Hematopoietic multipotent progenitor cell (in vitro differentiated cells): ENCODE results near the gene PLA2G4D. TPM values are rescaled to one million over a fixed set of nuclear protein-coding genes. Genes with fewer than 3 reads are reported as not detected.

Experiments used
- DNase-seq, 3 donors: peaks; one replicate each; pipeline ENCODE4 v3.0.0-alpha.2; 2011 to 2015; ENCODE audit warnings: low read depth in 2 of 3, low spot score in 2 of 3
- total RNA-seq: library from RNA; depleted of rRNA; stranded (reverse); fragments of >200 nt; gene quantifications from one replicate; pipeline ENCODE4 v1.2.3, GENCODE V29; 2012

The PLA2G4D gene
- total RNA-seq, 1 donor, result not detected

DNA sequence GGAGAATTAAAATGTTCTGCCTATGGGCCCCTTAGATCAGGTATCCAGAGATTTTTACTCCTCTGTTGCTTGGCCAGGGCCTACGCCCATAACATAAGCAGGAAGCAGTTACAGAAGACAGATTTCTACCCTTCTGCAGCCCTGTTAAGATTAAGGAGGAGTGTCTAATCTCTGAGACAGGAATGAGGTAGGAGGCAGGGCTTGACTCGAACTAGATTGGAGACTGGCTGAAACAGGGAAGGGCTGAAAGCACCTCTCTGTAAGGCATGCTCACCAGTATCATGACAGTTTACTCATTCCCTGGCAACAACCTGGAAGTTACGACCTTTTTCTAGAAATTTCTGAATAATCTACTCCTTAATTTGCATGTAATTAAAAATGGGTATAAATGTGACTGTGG, 16.7 kb downstream of the PLA2G4D start:
- no peak for DNase-seq

DNA sequence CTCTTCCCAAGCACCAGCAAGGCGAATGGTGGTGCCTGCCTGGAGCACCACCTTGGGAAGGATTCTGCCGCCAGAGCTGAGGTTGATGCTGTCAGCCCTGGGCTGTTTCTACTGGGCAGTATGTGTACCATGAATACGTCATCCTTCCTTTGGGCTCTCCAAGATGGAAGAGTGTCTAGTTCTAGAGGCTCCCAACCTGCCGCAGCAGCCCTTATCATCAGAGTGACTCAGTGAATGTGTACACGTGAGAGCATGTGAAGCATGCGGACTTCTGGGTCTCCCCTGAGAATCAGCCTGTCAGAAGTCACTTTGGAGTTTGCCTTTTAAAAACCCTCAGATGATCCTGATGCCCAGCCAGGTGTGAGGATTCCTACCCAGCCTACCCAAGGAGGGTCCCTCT, 20.9 kb downstream of the PLA2G4D start:
- no peak for DNase-seq

DNA sequence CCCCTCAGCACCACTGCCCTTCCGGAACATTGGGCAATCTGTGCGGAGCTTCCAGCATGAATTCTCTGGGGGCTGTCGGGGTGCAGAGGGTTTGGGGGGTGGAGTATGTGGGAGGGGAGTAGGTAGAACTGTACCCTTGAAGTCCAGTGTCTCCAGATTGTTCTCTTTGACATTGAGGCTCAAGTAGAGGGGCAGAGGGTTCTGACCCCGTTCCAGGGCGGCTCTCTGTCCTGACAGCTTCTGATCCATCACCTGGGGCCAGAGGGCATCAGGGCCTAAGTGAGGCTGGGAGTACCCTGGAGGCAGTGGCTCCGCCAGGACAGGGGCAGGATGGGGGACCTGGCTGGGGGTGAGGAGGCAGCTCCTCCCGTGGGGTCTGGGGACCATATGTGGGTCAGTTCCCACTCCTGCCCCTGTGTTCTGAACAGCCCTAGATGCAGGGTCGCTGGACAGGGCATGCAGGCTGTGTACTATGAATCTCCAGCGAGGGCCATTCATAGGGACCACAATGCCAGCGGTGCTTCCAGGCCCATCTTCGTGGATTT, 22.1 kb downstream of the PLA2G4D start:
- DNase-seq, result no peak

- no peak for DNase-seq
Observed at GRCh38 chr15:42071717-42072116, 22.6 kb downstream of the PLA2G4D start.

GRCh38 chr15:42070976-42071350, 23.4 kb downstream of the PLA2G4D start:
- DNase-seq, result peak in 1 of 3 donors; percentile 28

GRCh38 chr15:42070279-42070975, 23.9 kb downstream of the PLA2G4D start:
- no peak for DNase-seq

GRCh38 chr15:42069496-42070278, 24.7 kb downstream of the PLA2G4D start:
- DNase-seq, result no peak

GRCh38 chr15:42069025-42069424, 25.3 kb downstream of the PLA2G4D start:
- no peak for DNase-seq

DNA sequence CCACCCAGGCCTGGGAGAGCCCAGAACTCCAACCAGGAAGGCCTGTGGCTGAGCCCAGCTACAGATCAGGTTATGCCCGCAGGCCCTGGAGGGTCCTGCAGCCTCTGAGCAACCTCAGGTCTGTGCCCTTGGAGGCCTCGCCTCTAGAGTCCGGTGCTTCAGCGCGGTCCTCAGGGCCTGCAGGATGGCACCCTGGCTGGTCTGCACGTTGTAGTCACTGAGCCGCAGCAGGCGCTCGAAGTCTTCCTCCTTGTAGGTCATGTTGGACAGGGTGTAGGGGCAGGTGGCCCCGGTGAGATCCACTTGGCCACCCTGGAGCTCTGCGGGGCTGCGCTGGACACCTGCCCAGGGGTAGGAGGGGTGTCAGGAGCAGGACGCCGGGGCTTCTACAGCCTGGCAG, 25.8 kb downstream of the PLA2G4D start:
- no peak for DNase-seq

GRCh38 chr15:42066764-42067415, 27.5 kb downstream of the PLA2G4D start:
- no peak for DNase-seq

GRCh38 chr15:42065468-42065867, 28.9 kb downstream of the PLA2G4D start:
- no peak for DNase-seq

- DNase-seq, result no peak
Observed at GRCh38 chr15:42065033-42065432, 29.3 kb downstream of the PLA2G4D start.

DNA sequence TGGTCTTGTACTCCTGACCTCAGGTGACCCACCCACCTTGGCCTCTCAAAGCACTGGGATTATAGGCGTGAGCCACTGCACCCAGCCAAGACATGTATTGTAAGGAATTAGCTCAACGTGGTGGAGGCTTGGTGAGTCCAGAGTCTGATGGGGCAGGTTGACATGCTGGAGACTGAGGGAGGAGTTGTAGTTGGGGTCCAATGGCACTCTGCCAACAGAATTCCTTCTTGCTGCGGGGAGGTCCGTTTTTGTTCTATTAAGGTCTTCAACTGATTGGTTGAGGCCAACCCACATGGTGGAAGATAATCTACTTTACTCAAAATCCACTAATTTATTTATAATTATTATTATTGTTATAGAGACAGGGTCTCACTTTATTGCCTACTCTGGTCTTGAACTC, 30.1 kb downstream of the PLA2G4D start:
- DNase-seq, result no peak

GRCh38 chr15:42063122-42063848, 31.1 kb downstream of the PLA2G4D start:
- no peak for DNase-seq

- DNase-seq, result no peak
Observed at GRCh38 chr15:42062284-42062806, 32.0 kb downstream of the PLA2G4D start.

DNA sequence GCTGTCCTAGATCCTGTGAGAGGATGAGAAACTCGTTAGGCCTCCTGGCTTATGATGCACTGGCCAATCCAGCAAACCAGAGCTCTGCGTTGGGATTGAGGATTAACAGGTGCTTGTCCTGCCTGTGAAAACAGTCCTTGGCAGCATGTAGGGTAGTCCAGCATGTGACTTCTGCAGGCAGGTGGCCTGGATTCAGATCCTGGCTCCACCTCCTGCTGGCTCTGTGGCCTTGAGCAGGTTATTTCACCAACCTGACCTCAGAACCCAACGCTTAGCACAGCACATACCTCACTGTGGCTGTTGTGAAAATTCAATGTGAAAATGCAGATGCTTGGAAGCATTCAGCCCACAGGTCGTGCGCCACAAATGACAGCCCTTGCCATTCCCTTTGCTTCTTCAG, 33.6 kb downstream of the PLA2G4D start:
- DNase-seq, result no peak

- DNase-seq, result no peak
Observed at GRCh38 chr15:42060477-42060763, 33.9 kb downstream of the PLA2G4D start.

DNA sequence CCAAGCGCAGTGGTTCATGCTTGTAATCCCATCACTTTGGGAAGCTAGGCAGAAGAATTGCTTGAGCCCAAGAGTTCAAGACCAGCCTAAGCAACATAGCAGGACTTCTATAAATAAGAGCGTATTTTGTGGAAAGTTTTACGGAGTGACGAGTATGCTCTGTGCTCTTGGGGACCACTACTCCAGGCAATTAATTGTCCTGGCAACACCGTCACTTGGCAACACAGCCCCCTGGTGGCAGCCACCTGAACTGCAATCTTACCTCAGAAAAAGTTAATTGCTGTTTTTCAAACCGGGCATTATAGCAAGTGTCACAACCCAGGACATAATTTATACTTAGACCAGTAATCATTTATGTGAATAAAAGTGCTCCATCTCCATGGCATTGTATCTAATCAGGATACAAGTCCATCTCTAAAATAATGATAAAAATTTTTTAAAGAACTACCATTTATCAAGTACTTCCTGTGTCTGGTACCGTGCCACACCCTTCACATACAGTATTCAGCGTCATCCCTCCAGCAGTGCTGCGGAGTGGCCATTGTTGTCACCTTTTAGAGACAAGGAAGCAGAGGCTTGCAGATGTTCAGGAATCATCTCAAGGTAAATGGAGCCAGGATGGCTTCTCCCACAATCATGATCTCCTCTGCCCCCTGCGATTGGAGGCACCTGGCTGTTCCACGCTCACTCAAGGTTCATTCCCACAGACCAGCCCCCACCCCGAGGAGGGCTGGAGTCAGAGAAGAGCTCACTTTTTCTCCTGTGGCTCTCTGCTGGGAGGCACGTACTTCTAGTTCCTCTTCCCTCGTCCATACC, 34.5 kb downstream of the PLA2G4D start:
- peak; percentile 44 to 70 (median 58) for DNase-seq

- no peak for DNase-seq
Observed at GRCh38 chr15:42058791-42059190, 35.6 kb downstream of the PLA2G4D start.
